H9 (cell line): ENCODE data around the gene ASTN1. TPM values are rescaled to one million over a fixed set of nuclear protein-coding genes. Genes with fewer than 3 reads are reported as not detected.

Source experiments
- DNase-seq: peaks from one replicate; pipeline ENCODE4 v3.0.0-alpha.2; 2017
- H2AFZ ChIP-seq: one replicate; pipeline ENCODE4 v1.6.1; 2013; ENCODE audit warnings: mild to moderate bottlenecking, low read length, control low read depth, moderate library complexity
- H2AK5ac ChIP-seq: 2 replicates; pipeline ENCODE4 v1.6.1; 2013; ENCODE audit warnings: low read length, control low read depth, mixed read lengths; ENCODE audit not compliant: insufficient read length
- H2BK120ac ChIP-seq: one replicate; pipeline ENCODE4 v1.6.1; 2013; ENCODE audit warnings: low read depth, mild to moderate bottlenecking, low read length, control low read depth, inconsistent platforms; ENCODE audit not compliant: poor library complexity, severe bottlenecking
- H2BK12ac ChIP-seq: 2 replicates; pipeline ENCODE4 v1.6.1; 2013; ENCODE audit warnings: low read length, control low read depth, mixed read lengths, low read depth; ENCODE audit not compliant: insufficient read length
- H2BK15ac ChIP-seq: 2 replicates; pipeline ENCODE4 v1.6.1; 2013; ENCODE audit warnings: low read depth, low read length, control low read depth
- H2BK20ac ChIP-seq: one replicate; pipeline ENCODE4 v1.6.1; 2013; ENCODE audit warnings: low read depth, mild to moderate bottlenecking, low read length, control low read depth, inconsistent platforms; ENCODE audit not compliant: poor library complexity, severe bottlenecking
- H2BK5ac ChIP-seq: 2 replicates; pipeline ENCODE4 v1.6.1; 2013; ENCODE audit warnings: low read length, control low read depth, mixed read lengths; ENCODE audit not compliant: insufficient read length
- H3K14ac ChIP-seq: 2 replicates; pipeline ENCODE4 v1.6.1; 2013; ENCODE audit warnings: low read length, control low read depth; ENCODE audit not compliant: insufficient read depth
- H3K18ac ChIP-seq: 2 replicates; pipeline ENCODE4 v1.6.1; 2013; ENCODE audit warnings: low read depth, mild to moderate bottlenecking, mixed read lengths, low read length, control low read depth; ENCODE audit not compliant: insufficient read length
- H3K23ac ChIP-seq: 2 replicates; pipeline ENCODE4 v1.6.1; 2013; ENCODE audit warnings: low read length, control low read depth, mixed read lengths, low read depth; ENCODE audit not compliant: insufficient read length
- H3K23me2 ChIP-seq: 2 replicates; pipeline ENCODE4 v1.6.1; 2013; ENCODE audit warnings: low read depth, mild to moderate bottlenecking, mixed read lengths, low read length, control low read depth; ENCODE audit not compliant: insufficient read length, poor library complexity, severe bottlenecking
- H3K27ac ChIP-seq: 2 replicates; pipeline ENCODE4 v1.5.1; 2013; ENCODE audit warnings: low read length, control low read depth, mixed read lengths, low read depth; ENCODE audit not compliant: insufficient read length
- H3K27me3 ChIP-seq: 2 replicates; pipeline ENCODE4 v1.6.1; 2013; ENCODE audit warnings: low read length, control low read depth, inconsistent platforms; ENCODE audit not compliant: insufficient read depth
- H3K4ac ChIP-seq: 2 replicates; pipeline ENCODE4 v1.6.1; 2013; ENCODE audit warnings: low read depth, mild to moderate bottlenecking, control low read depth, inconsistent platforms, low read length, moderate library complexity
- H3K4me1 ChIP-seq: 2 replicates; pipeline ENCODE4 v1.6.1; 2013; ENCODE audit warnings: low read length, control low read depth, inconsistent platforms; ENCODE audit not compliant: insufficient read depth
- H3K4me2 ChIP-seq: 2 replicates; pipeline ENCODE4 v1.6.1; 2013; ENCODE audit warnings: low read length, control low read depth, mixed read lengths; ENCODE audit not compliant: insufficient read length, insufficient read depth
- H3K56ac ChIP-seq: 2 replicates; pipeline ENCODE4 v1.6.1; 2013; ENCODE audit warnings: low read depth, mild to moderate bottlenecking, mixed read lengths, low read length, control low read depth; ENCODE audit not compliant: insufficient read length
- H3K79me1 ChIP-seq: 2 replicates; pipeline ENCODE4 v1.6.1; 2013; ENCODE audit warnings: low read depth, mild to moderate bottlenecking, moderate library complexity, low read length, control low read depth, inconsistent platforms; ENCODE audit not compliant: insufficient read depth, poor library complexity, severe bottlenecking
- H3K79me2 ChIP-seq: 2 replicates; pipeline ENCODE4 v1.6.1; 2013; ENCODE audit warnings: low read length, control low read depth, inconsistent platforms; ENCODE audit not compliant: insufficient read depth
- H3K9ac ChIP-seq: 2 replicates; pipeline ENCODE4 v1.6.1; 2013; ENCODE audit warnings: low read length, control low read depth, mixed read lengths; ENCODE audit not compliant: insufficient read length; ENCODE audit errors: extremely low read depth
- H3K9me3 ChIP-seq: one replicate; pipeline ENCODE4 v1.6.1; 2013; ENCODE audit warnings: low read depth, low read length, inconsistent platforms; ENCODE audit not compliant: control insufficient read depth
- H3T11ph ChIP-seq: one replicate; pipeline ENCODE4 v1.6.1; 2013; ENCODE audit warnings: mild to moderate bottlenecking, low read length, control low read depth, inconsistent platforms
- H4K20me1 ChIP-seq: one replicate; pipeline ENCODE4 v1.6.1; 2013; ENCODE audit not compliant: control insufficient read depth, insufficient read length, insufficient read depth
- H4K5ac ChIP-seq: 2 replicates; pipeline ENCODE4 v1.6.1; 2013; ENCODE audit warnings: low read depth, mild to moderate bottlenecking, mixed read lengths, low read length, control low read depth; ENCODE audit not compliant: insufficient read length
- H4K8ac ChIP-seq: replicated peaks from 2 replicates; pipeline ENCODE4 v1.6.1; 2013; ENCODE audit warnings: low read length, control low read depth, mixed read lengths, low read depth; ENCODE audit not compliant: insufficient read length
- H4K91ac ChIP-seq: 2 replicates; pipeline ENCODE4 v1.6.1; 2013; ENCODE audit warnings: low read depth, mild to moderate bottlenecking, moderate library complexity, mixed read lengths, low read length, control low read depth; ENCODE audit not compliant: insufficient read length
- H3K27ac Mint-ChIP-seq, 3 experiments: 2 replicates in 2 of 3; 3 replicates in 1 of 3; pipeline ENCODE4 v1.8.0; 2020 to 2021; ENCODE audit warnings: mixed read lengths in 3 of 3, mild to moderate bottlenecking in 1 of 3, moderate library complexity in 1 of 3
- H3K27me3 Mint-ChIP-seq: 2 replicates; pipeline ENCODE4 v1.8.0; 2021; ENCODE audit warnings: low read depth, mild to moderate bottlenecking, moderate library complexity, mixed read lengths
- H3K36me3 Mint-ChIP-seq, 3 experiments: 2 replicates in 2 of 3; 3 replicates in 1 of 3; pipeline ENCODE4 v1.8.0; 2020 to 2021; ENCODE audit warnings: low read depth in 3 of 3, mixed read lengths in 3 of 3; ENCODE audit not compliant: insufficient read depth in 1 of 3
- H3K4me1 Mint-ChIP-seq, 2 experiments: 2 replicates each; pipeline ENCODE4 v1.8.0; 2020; ENCODE audit warnings: mixed read lengths in 2 of 2
- H3K4me3 Mint-ChIP-seq, 2 experiments: 2 replicates in 1 of 2; 3 replicates in 1 of 2; pipeline ENCODE4 v1.8.0; 2020 to 2021; ENCODE audit warnings: mild to moderate bottlenecking in 2 of 2, mixed read lengths in 2 of 2, moderate library complexity in 1 of 2
- H3K9me3 Mint-ChIP-seq, 2 experiments: 2 replicates in 1 of 2; 3 replicates in 1 of 2; pipeline ENCODE4 v1.8.0; 2020; ENCODE audit warnings: mild to moderate bottlenecking in 2 of 2, mixed read lengths in 2 of 2, moderate library complexity in 1 of 2
- WGBS: extraction: QIAGEN DNeasy Blood & Tissue Kit; methylation state at CpG from one replicate; pipeline ENCODE4 v1.1.7; 2013; ENCODE audit warnings: missing lambda C conversion rate, low lambda C conversion rate, mixed read lengths; ENCODE audit not compliant: insufficient read length; ENCODE audit errors: extremely low coverage; 5-methylcytosine and 5-hydroxymethylcytosine counted together
- total RNA-seq: library from RNA; stranded (reverse); gene quantifications from 2 replicates; pipeline ENCODE4 v1.2.1, GENCODE V29; 2021
- TF ChIP-seq, protein P1 (sequence below): fragments of 200-600 bp; sonication (generic); conservative IDR thresholded peaks from 3 replicates; pipeline ENCODE4 v1.8.0; 2021; ENCODE audit warnings: antibody characterized with exemption, mild to moderate bottlenecking

ASTN1 gene
- total RNA-seq, 1 experiment from 2014 or later = 0.98 TPM

DNA sequence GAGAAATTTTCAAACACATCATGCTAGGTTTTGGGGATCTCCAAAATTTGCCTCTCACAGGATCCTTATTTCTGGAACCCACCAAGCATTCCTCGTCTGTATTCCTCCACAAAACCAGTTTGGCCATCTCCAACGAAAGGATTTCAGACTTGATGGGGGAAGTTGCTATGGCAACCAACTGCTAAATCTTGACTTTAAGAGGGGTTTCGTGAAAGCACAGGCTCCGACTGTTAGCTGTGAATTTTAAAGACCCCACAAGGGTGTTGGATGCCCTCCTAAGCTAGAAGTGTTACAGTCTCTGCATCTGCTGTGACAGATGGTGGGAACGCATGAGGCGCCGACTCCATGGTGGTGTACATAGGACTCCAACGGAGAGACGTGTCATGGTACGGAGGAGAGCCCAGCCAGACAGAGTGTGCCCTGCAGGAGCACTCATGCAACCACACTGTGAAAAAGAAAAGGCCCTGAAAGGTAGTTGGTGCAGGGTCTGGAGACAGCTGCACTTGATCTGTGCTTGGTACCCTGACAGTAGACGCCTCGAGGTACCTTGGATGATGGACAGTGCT, 147.1 kb downstream of the ASTN1 start:
- no peak overlapping the region for H2BK120ac ChIP-seq
- H3K4me1 ChIP-seq = no peaks in the 10 kb centered on the region
- no peak overlapping the region for H3K14ac ChIP-seq
- H3K4me1 Mint-ChIP-seq = peaks cover 7 to 10% of the 10 kb centered on the region in 2 experiments
- whole genome bisulfite sequencing = no CpG with 5 or more reads among the region's 12 CpGs
- no peaks in the 10 kb centered on the region for H4K20me1 ChIP-seq
- H3K27ac Mint-ChIP-seq = no peak overlapping the region; a peak in 1 of 7 replicates
- no peak overlapping the region for H2BK20ac ChIP-seq
- H2BK12ac ChIP-seq = no peak overlapping the region
- no peaks in the 10 kb centered on the region for H3K27me3 ChIP-seq
- no peak overlapping the region for H3K9ac ChIP-seq
- no peak overlapping the region for H3K4me2 ChIP-seq
- H3K27ac ChIP-seq = no peak overlapping the region
- no peak overlapping the region for H3K4ac ChIP-seq
- no peak overlapping the region for H4K5ac ChIP-seq
- H4K91ac ChIP-seq = no peak overlapping the region
- DNase-seq = no peak
- H3K9me3 Mint-ChIP-seq = no peaks in the 10 kb centered on the region
- H2BK15ac ChIP-seq = no peak overlapping the region
- H3K36me3 Mint-ChIP-seq = peaks cover 0 to 5% (median 0%) of the 10 kb centered on the region in 3 experiments; a peak in 2 of 7 replicates
- H3T11ph ChIP-seq = no peak overlapping the region
- H2BK5ac ChIP-seq = no peak overlapping the region
- peaks cover 1% of the 10 kb centered on the region; the same call in 1 of the 2 replicates for H3K27me3 Mint-ChIP-seq
- H3K23me2 ChIP-seq = no peaks in the 10 kb centered on the region
- H3K56ac ChIP-seq = no peak overlapping the region
- TF ChIP-seq, protein P1, sequence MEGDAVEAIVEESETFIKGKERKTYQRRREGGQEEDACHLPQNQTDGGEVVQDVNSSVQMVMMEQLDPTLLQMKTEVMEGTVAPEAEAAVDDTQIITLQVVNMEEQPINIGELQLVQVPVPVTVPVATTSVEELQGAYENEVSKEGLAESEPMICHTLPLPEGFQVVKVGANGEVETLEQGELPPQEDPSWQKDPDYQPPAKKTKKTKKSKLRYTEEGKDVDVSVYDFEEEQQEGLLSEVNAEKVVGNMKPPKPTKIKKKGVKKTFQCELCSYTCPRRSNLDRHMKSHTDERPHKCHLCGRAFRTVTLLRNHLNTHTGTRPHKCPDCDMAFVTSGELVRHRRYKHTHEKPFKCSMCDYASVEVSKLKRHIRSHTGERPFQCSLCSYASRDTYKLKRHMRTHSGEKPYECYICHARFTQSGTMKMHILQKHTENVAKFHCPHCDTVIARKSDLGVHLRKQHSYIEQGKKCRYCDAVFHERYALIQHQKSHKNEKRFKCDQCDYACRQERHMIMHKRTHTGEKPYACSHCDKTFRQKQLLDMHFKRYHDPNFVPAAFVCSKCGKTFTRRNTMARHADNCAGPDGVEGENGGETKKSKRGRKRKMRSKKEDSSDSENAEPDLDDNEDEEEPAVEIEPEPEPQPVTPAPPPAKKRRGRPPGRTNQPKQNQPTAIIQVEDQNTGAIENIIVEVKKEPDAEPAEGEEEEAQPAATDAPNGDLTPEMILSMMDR = no peak
- no peak overlapping the region for H2AFZ ChIP-seq
- no peak overlapping the region for H2AK5ac ChIP-seq
- H4K8ac ChIP-seq = no peak overlapping the region
- no peak overlapping the region for H3K18ac ChIP-seq
- H3K4me3 Mint-ChIP-seq = no peak overlapping the region
- H3K79me2 ChIP-seq = no peaks in the 10 kb centered on the region
- no peaks in the 10 kb centered on the region for H3K79me1 ChIP-seq
- no peak overlapping the region for H3K23ac ChIP-seq
- no peaks in the 10 kb centered on the region for H3K9me3 ChIP-seq
